Neural progenitor cell (in vitro differentiated cells): ENCODE data around the gene CDK7. TPM values are rescaled to one million over a fixed set of nuclear protein-coding genes. Genes with fewer than 3 reads are reported as not detected.

Experiments used
- DNase-seq: peaks from one replicate; pipeline ENCODE4 v3.0.0-alpha.2; 2016; ENCODE audit warnings: low spot score
- H2AFZ ChIP-seq: fragments of 200-600 bp; sonication (generic); replicated peaks from 2 replicates; pipeline ENCODE4 v1.6.1; 2016; ENCODE audit warnings: antibody characterized with exemption
- H3F3A ChIP-seq: fragments of 200-600 bp; sonication (generic); 2 replicates; pipeline ENCODE4 v1.6.1; 2016; ENCODE audit warnings: antibody characterized with exemption, low read depth
- H3K27ac ChIP-seq: fragments of 200-600 bp; sonication (generic); 2 replicates; pipeline ENCODE4 v1.5.1; 2016; ENCODE audit warnings: mild to moderate bottlenecking
- H3K27me3 ChIP-seq: fragments of 200-600 bp; sonication (generic); 2 replicates; pipeline ENCODE4 v1.6.1; 2016; ENCODE audit warnings: mild to moderate bottlenecking, moderate library complexity
- H3K36me3 ChIP-seq: fragments of 200-600 bp; sonication (generic); 2 replicates; pipeline ENCODE4 v1.5.1; 2016
- H3K4me1 ChIP-seq: fragments of 200-600 bp; sonication (generic); 2 replicates; pipeline ENCODE4 v1.6.1; 2016; ENCODE audit warnings: mixed run types
- H3K4me2 ChIP-seq: fragments of 200-600 bp; sonication (generic); 2 replicates; pipeline ENCODE4 v1.6.1; 2016
- H3K4me3 ChIP-seq: fragments of 200-600 bp; sonication (generic); 2 replicates; pipeline ENCODE4 v1.5.1; 2016
- H3K79me2 ChIP-seq: fragments of 200-600 bp; sonication (generic); 2 replicates; pipeline ENCODE4 v1.6.1; 2016; ENCODE audit warnings: low read depth
- H3K9ac ChIP-seq: fragments of 200-600 bp; sonication (generic); 2 replicates; pipeline ENCODE4 v1.6.1; 2016
- H3K9me3 ChIP-seq: fragments of 200-600 bp; sonication (generic); 2 replicates; pipeline ENCODE4 v1.5.1; 2016; ENCODE audit warnings: low read depth
- H4K20me1 ChIP-seq: fragments of 200-600 bp; sonication (generic); 2 replicates; pipeline ENCODE4 v1.6.1; 2016; ENCODE audit warnings: low read depth
- H3K27ac Mint-ChIP-seq: 3 replicates; pipeline ENCODE4 v1.8.0; 2021; ENCODE audit warnings: mixed read lengths
- H3K27me3 Mint-ChIP-seq: 2 replicates; pipeline ENCODE4 v1.8.0; 2022; ENCODE audit warnings: low read depth, mild to moderate bottlenecking, inconsistent platforms, moderate library complexity, mixed read lengths; ENCODE audit not compliant: insufficient read depth
- H3K36me3 Mint-ChIP-seq: 3 replicates; pipeline ENCODE4 v1.8.0; 2021; ENCODE audit warnings: mixed read lengths
- H3K4me1 Mint-ChIP-seq: 3 replicates; pipeline ENCODE4 v1.8.0; 2021; ENCODE audit warnings: mixed read lengths
- H3K4me3 Mint-ChIP-seq: 3 replicates; pipeline ENCODE4 v1.8.0; 2021; ENCODE audit warnings: mild to moderate bottlenecking, moderate library complexity, mixed read lengths
- H3K9me3 Mint-ChIP-seq: 3 replicates; pipeline ENCODE4 v1.8.0; 2020; ENCODE audit warnings: mixed read lengths
- EZH2 ChIP-seq: fragments of 200-600 bp; sonication (generic); IDR thresholded peaks from 2 replicates; pipeline ENCODE4 v1.6.1; 2017; ENCODE audit warnings: antibody characterized with exemption, mild to moderate bottlenecking, moderate library complexity
- EZH2phosphoT487 ChIP-seq: fragments of 200-600 bp; sonication (generic); IDR thresholded peaks from 2 replicates; pipeline ENCODE4 v1.6.1; 2017; ENCODE audit warnings: antibody characterized with exemption
- total RNA-seq: library from RNA; depleted of rRNA; stranded (reverse); fragments of >200 nt; gene quantifications from 2 replicates; pipeline ENCODE4 v1.2.3, GENCODE V29; 2015; ENCODE audit warnings: low replicate concordance
- TF ChIP-seq, protein P1 (sequence below): fragments of 200-600 bp; sonication (generic); IDR thresholded peaks from 2 replicates; pipeline ENCODE4 v1.5.1; 2017; ENCODE audit warnings: antibody characterized with exemption, mild to moderate bottlenecking

Gene CDK7
- total RNA-seq, 1 donor from 2014 or later: 57.3 TPM

DNA sequence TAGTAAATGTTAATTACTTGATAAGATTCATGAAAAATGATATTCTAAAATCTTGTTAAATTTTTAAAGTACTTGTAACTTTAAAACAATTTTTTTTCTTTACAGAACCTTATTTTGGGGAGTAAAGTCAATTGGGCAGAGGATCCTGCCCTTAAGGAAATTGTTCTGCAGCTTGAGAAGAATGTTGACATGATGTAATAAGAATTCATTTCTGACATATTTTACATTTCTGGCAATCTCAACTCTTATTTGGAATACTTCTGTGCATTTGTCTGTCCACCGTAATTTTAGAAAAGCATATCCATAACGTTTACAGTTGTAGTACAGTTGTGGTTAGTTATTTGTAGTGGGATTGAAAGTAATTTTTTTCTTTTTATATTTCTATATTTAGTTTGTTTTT is 25.1 kb upstream of the CDK7 start:
- Histone ChIP-seq H3K9me3 (no peaks in the 10 kb centered on the region), H3K27me3 (no peaks in the 10 kb centered on the region), H2AFZ (no peak overlapping the region), H3K9ac (no peak overlapping the region), H3K4me2 (no peak overlapping the region), H3K27ac (no peak overlapping the region), H4K20me1 (no peaks in the 10 kb centered on the region), H3K79me2 (no peaks in the 10 kb centered on the region), H3K36me3 (peaks cover 3% of the 10 kb centered on the region), H3K4me3 (no peak overlapping the region), H3F3A (peaks cover 5% of the 10 kb centered on the region), H3K4me1 (no peaks in the 10 kb centered on the region)
- no peak for DNase-seq
- no peak overlapping the region for H3K27ac Mint-ChIP-seq
- no peaks in the 10 kb centered on the region for H3K4me1 Mint-ChIP-seq
- no peak overlapping the region for H3K4me3 Mint-ChIP-seq
- peaks cover 9% of the 10 kb centered on the region for H3K36me3 Mint-ChIP-seq
- TF ChIP-seq EZH2phosphoT487: no peak
- TF ChIP-seq, protein P1, sequence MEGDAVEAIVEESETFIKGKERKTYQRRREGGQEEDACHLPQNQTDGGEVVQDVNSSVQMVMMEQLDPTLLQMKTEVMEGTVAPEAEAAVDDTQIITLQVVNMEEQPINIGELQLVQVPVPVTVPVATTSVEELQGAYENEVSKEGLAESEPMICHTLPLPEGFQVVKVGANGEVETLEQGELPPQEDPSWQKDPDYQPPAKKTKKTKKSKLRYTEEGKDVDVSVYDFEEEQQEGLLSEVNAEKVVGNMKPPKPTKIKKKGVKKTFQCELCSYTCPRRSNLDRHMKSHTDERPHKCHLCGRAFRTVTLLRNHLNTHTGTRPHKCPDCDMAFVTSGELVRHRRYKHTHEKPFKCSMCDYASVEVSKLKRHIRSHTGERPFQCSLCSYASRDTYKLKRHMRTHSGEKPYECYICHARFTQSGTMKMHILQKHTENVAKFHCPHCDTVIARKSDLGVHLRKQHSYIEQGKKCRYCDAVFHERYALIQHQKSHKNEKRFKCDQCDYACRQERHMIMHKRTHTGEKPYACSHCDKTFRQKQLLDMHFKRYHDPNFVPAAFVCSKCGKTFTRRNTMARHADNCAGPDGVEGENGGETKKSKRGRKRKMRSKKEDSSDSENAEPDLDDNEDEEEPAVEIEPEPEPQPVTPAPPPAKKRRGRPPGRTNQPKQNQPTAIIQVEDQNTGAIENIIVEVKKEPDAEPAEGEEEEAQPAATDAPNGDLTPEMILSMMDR: no peak
- TF ChIP-seq EZH2: no peak
- H3K27me3 Mint-ChIP-seq: peaks cover 2% of the 10 kb centered on the region
- H3K9me3 Mint-ChIP-seq: no peaks in the 10 kb centered on the region

DNA sequence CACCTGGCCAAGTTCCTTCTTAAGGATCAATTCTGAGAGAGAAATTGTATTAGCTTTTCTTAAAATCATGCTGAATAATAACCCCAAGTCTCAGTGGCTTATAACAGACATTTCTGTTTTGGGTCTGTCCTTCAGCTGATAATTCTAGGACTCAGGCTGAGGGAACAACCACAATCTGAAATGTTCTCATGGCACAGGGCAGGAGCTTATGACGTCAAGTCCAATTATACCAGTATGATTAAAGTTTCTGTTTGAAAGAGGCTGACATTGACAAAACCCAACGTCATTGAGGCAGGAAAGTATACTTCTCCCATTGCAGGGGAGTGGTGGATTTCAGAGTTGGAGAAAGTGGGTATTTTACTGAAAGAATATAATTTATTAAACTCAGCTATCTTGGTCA is 23.5 kb upstream of the CDK7 start:
- Histone ChIP-seq H3K27ac (no peak overlapping the region), H3K9me3 (no peaks in the 10 kb centered on the region), H4K20me1 (no peaks in the 10 kb centered on the region), H3K4me3 (no peak overlapping the region), H3F3A (peaks cover 8% of the 10 kb centered on the region), H2AFZ (no peak overlapping the region), H3K9ac (no peak overlapping the region), H3K27me3 (no peaks in the 10 kb centered on the region), H3K36me3 (peaks cover 3% of the 10 kb centered on the region), H3K4me2 (no peak overlapping the region), H3K4me1 (no peaks in the 10 kb centered on the region), H3K79me2 (no peaks in the 10 kb centered on the region)
- no peaks in the 10 kb centered on the region for H3K4me1 Mint-ChIP-seq
- no peaks in the 10 kb centered on the region for H3K9me3 Mint-ChIP-seq
- peaks cover 14% of the 10 kb centered on the region for H3K36me3 Mint-ChIP-seq
- H3K27ac Mint-ChIP-seq: no peak overlapping the region
- no peak for DNase-seq
- TF ChIP-seq, protein P1: no peak
- TF ChIP-seq EZH2 (no peak), EZH2phosphoT487 (no peak)
- no peak overlapping the region for H3K4me3 Mint-ChIP-seq
- H3K27me3 Mint-ChIP-seq: peaks cover 4% of the 10 kb centered on the region

DNA sequence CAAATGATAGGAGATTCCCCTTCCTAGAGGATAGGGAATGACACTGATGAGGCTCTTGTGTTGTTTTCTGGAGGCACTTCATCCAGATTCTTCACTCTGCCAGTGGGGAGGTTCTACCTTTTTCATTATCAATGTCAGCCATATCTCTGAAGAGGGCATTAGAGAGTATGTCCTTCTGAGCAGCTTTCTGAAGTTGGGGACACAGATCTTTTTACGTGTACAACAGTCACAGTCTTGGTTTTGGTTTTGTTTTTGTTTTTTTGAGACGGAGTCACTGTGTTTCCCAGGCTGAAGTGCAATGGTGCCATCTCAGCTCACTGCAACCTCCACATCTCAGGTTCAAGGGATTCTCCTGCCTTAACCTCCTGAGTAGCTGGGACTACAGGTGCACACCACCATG is 22.7 kb upstream of the CDK7 start:
- no peak for DNase-seq
- H3K27me3 Mint-ChIP-seq: peaks cover 4% of the 10 kb centered on the region
- no peak overlapping the region for H3K4me3 Mint-ChIP-seq
- H3K36me3 Mint-ChIP-seq: peaks cover 12% of the 10 kb centered on the region
- H4K20me1 ChIP-seq: no peaks in the 10 kb centered on the region
- no peaks in the 10 kb centered on the region for H3K27me3 ChIP-seq
- H3K36me3 ChIP-seq: peaks cover 3% of the 10 kb centered on the region
- H3K9me3 Mint-ChIP-seq: no peaks in the 10 kb centered on the region
- no peak overlapping the region for H2AFZ ChIP-seq
- no peak overlapping the region for H3K27ac ChIP-seq
- no peaks in the 10 kb centered on the region for H3K4me1 Mint-ChIP-seq
- no peak overlapping the region for H3K4me2 ChIP-seq
- peaks cover 17% of the 10 kb centered on the region for H3F3A ChIP-seq
- TF ChIP-seq, protein P1: no peak
- TF ChIP-seq EZH2phosphoT487 (no peak), EZH2 (no peak)
- H3K9me3 ChIP-seq: no peaks in the 10 kb centered on the region
- H3K27ac Mint-ChIP-seq: no peak overlapping the region
- H3K4me1 ChIP-seq: no peaks in the 10 kb centered on the region
- H3K4me3 ChIP-seq: no peak overlapping the region
- no peaks in the 10 kb centered on the region for H3K79me2 ChIP-seq
- no peak overlapping the region for H3K9ac ChIP-seq
